GM21423 (cell line): Measurements from ENCODE around the gene NR2F1-AS1.

Experiments used
- ATAC-seq: cut with Tn5 transposase; IDR thresholded peaks from one replicate; pipeline ENCODE4 v1.9.1; 2021; ENCODE audit warnings: mild to moderate bottlenecking, moderate library complexity; ENCODE audit not compliant: unreplicated experiment

The NR2F1-AS1 gene

GRCh38 chr5:93436083-93436482 is 144.9 kb downstream of the NR2F1-AS1 start:
- no peak for ATAC-seq

- ATAC-seq, result no peak
Measured at GRCh38 chr5:93433422-93433821, 147.6 kb downstream of the NR2F1-AS1 start.

- no peak for ATAC-seq
Measured at GRCh38 chr5:93431250-93431649, 149.8 kb downstream of the NR2F1-AS1 start.

- ATAC-seq, result no peak
Measured at GRCh38 chr5:93430673-93431199, 150.3 kb downstream of the NR2F1-AS1 start.

GRCh38 chr5:93430118-93430517 is 150.9 kb downstream of the NR2F1-AS1 start:
- ATAC-seq, result no peak

GRCh38 chr5:93428868-93429267 is 152.2 kb downstream of the NR2F1-AS1 start:
- ATAC-seq, result no peak

GRCh38 chr5:93427316-93427715 is 153.7 kb downstream of the NR2F1-AS1 start:
- no peak for ATAC-seq

- no peak for ATAC-seq
Measured at GRCh38 chr5:93425096-93425495, 155.9 kb downstream of the NR2F1-AS1 start.

GRCh38 chr5:93423300-93423699 is 157.7 kb downstream of the NR2F1-AS1 start:
- no peak for ATAC-seq

- ATAC-seq, result no peak
Measured at GRCh38 chr5:93422652-93423280, 158.3 kb downstream of the NR2F1-AS1 start.

- no peak for ATAC-seq
Measured at GRCh38 chr5:93421987-93422401, 159.0 kb downstream of the NR2F1-AS1 start.

- ATAC-seq, result no peak
Measured at GRCh38 chr5:93421468-93421867, 159.6 kb downstream of the NR2F1-AS1 start.

GRCh38 chr5:93417490-93417889 is 163.5 kb downstream of the NR2F1-AS1 start:
- ATAC-seq, result no peak

GRCh38 chr5:93415819-93416218 is 165.2 kb downstream of the NR2F1-AS1 start:
- no peak for ATAC-seq

GRCh38 chr5:93411716-93412115 is 169.3 kb downstream of the NR2F1-AS1 start:
- ATAC-seq, result no peak

- ATAC-seq, result no peak
Measured at GRCh38 chr5:93409691-93410090, 171.3 kb downstream of the NR2F1-AS1 start.

- no peak for ATAC-seq
Measured at GRCh38 chr5:93407454-93407853, 173.6 kb downstream of the NR2F1-AS1 start.

GRCh38 chr5:93406971-93407401 is 174.0 kb downstream of the NR2F1-AS1 start:
- no peak for ATAC-seq

GRCh38 chr5:93404246-93404645 is 176.8 kb downstream of the NR2F1-AS1 start:
- no peak for ATAC-seq

- ATAC-seq, result no peak
Measured at GRCh38 chr5:93403141-93403928, 177.7 kb downstream of the NR2F1-AS1 start.

GRCh38 chr5:93402451-93402850 is 178.6 kb downstream of the NR2F1-AS1 start:
- ATAC-seq, result no peak

- no peak for ATAC-seq
Measured at GRCh38 chr5:93401634-93402213, 179.3 kb downstream of the NR2F1-AS1 start.
